Fibroblast of lung (primary cell): ENCODE results near the gene KRT78.

Experiments
- EZH2 ChIP-seq: IDR thresholded peaks from 2 replicates; pipeline ENCODE4 v1.5.1; 2012; ENCODE audit warnings: low read length, control low read depth, mild to moderate bottlenecking; ENCODE audit errors: missing control alignments
- TF ChIP-seq, protein P1 (sequence below), 2 donors: IDR thresholded peaks in 1 of 2; conservative IDR thresholded peaks in 1 of 2; 1 replicate in 1 of 2; 2 replicates in 1 of 2; pipeline ENCODE4 v1.5.1; 2011 to 2012; ENCODE audit warnings: low read length in 2 of 2, control low read depth in 1 of 2, inconsistent platforms in 1 of 2, low read depth in 1 of 2, mild to moderate bottlenecking in 1 of 2

- TF ChIP-seq, protein P1, sequence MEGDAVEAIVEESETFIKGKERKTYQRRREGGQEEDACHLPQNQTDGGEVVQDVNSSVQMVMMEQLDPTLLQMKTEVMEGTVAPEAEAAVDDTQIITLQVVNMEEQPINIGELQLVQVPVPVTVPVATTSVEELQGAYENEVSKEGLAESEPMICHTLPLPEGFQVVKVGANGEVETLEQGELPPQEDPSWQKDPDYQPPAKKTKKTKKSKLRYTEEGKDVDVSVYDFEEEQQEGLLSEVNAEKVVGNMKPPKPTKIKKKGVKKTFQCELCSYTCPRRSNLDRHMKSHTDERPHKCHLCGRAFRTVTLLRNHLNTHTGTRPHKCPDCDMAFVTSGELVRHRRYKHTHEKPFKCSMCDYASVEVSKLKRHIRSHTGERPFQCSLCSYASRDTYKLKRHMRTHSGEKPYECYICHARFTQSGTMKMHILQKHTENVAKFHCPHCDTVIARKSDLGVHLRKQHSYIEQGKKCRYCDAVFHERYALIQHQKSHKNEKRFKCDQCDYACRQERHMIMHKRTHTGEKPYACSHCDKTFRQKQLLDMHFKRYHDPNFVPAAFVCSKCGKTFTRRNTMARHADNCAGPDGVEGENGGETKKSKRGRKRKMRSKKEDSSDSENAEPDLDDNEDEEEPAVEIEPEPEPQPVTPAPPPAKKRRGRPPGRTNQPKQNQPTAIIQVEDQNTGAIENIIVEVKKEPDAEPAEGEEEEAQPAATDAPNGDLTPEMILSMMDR (conservative IDR thresholded peaks at IDR 0.05 in 1 of 2, IDR thresholded peaks at IDR 0.05 in 1 of 2; ENCODE audit: low read depth in 1 of 2, low read length in 2 of 2) = no peak
- no peak for TF ChIP-seq EZH2
Observed at GRCh38 chr12:52813885-52814709, 34.7 kb downstream of the KRT78 start, which contains the start of gene KRT4.
